ENCODE results near the gene NFIC.
A peak's percentile ranks its signal among the peaks of the same experiment; 100 is the strongest.
"Not testable (repeated sequence)": the region's sequence is repeated elsewhere in the genome, so short reads cannot be mapped to it uniquely, and the experiment has no call there.

Gene NFIC

GRCh38 chr19:3501780-3502179 lies 135.4 kb downstream of the NFIC start:
- DNase-seq (ENCODE audit: insufficient read length, low spot score) (no peak), FAIRE-seq (no peak)

- DNase-seq (ENCODE audit: insufficient read length, low spot score): no peak
- FAIRE-seq: no peak
Observed at GRCh38 chr19:3503036-3503572, 136.7 kb downstream of the NFIC start.

- no peak for FAIRE-seq
- no peak for DNase-seq (ENCODE audit: insufficient read length, low spot score)
Observed at GRCh38 chr19:3504735-3505134, 138.4 kb downstream of the NFIC start.

GRCh38 chr19:3505598-3506383 lies 139.4 kb downstream of the NFIC start, which contains the start of gene FZR1:
FZR1 (plus strand) TSS chr19:3506311; CDS start chr19:3522990, 16,679 bp downstream.
- FAIRE-seq (peak; percentile 92), DNase-seq (ENCODE audit: insufficient read length, low spot score) (peak; percentile 97)

- no peak for DNase-seq (ENCODE audit: insufficient read length, low spot score)
Observed at GRCh38 chr19:3506384-3507340, 140.3 kb downstream of the NFIC start.

GRCh38 chr19:3507371-3508120 lies 141.2 kb downstream of the NFIC start:
- no peak for FAIRE-seq
- no peak for DNase-seq (ENCODE audit: insufficient read length, low spot score)

More at GRCh38 chr19:3506384-3507340, 140.3 kb downstream of the NFIC start:
- no peak for FAIRE-seq

GRCh38 chr19:3508121-3508661 lies 141.8 kb downstream of the NFIC start:
- FAIRE-seq; DNase-seq (ENCODE audit: insufficient read length, low spot score): not testable (repeated sequence)

GRCh38 chr19:3508771-3509535 lies 142.6 kb downstream of the NFIC start:
- FAIRE-seq: no peak

GRCh38 chr19:3509566-3509989 lies 143.2 kb downstream of the NFIC start:
- FAIRE-seq (no peak), DNase-seq (ENCODE audit: insufficient read length, low spot score) (no peak)

More at GRCh38 chr19:3508771-3509535, 142.6 kb downstream of the NFIC start:
- DNase-seq (ENCODE audit: insufficient read length, low spot score): no peak

- FAIRE-seq: no peak
- DNase-seq (ENCODE audit: insufficient read length, low spot score): no peak
Observed at GRCh38 chr19:3510727-3511126, 144.3 kb downstream of the NFIC start.

- DNase-seq (ENCODE audit: insufficient read length, low spot score): no peak
- FAIRE-seq: no peak
Observed at GRCh38 chr19:3511506-3512251, 145.3 kb downstream of the NFIC start.

GRCh38 chr19:3512562-3513228 lies 146.3 kb downstream of the NFIC start:
- DNase-seq (ENCODE audit: insufficient read length, low spot score): no peak
- no peak for FAIRE-seq

- DNase-seq (ENCODE audit: insufficient read length, low spot score): no peak
- FAIRE-seq: no peak
Observed at GRCh38 chr19:3513229-3514140, 147.1 kb downstream of the NFIC start.

- DNase-seq (ENCODE audit: insufficient read length, low spot score) (no peak), FAIRE-seq (no peak)
Observed at GRCh38 chr19:3514930-3515329, 148.5 kb downstream of the NFIC start.

- DNase-seq (ENCODE audit: insufficient read length, low spot score) (no peak), FAIRE-seq (no peak)
Observed at GRCh38 chr19:3515891-3516422, 149.6 kb downstream of the NFIC start.

GRCh38 chr19:3516675-3517207 lies 150.4 kb downstream of the NFIC start:
- no peak for DNase-seq (ENCODE audit: insufficient read length, low spot score)
- FAIRE-seq: no peak

- DNase-seq (ENCODE audit: insufficient read length, low spot score) (no peak), FAIRE-seq (no peak)
Observed at GRCh38 chr19:3517638-3518037, 151.3 kb downstream of the NFIC start.

All from HTR-8/SVneo (cell line).